HCT116 (cell line): ENCODE data around the gene CACNA1A.

Experiments
- CTCF ChIP-seq, 3 experiments: fragments of 200-600 bp in 1 of 3; sonication (generic) in 1 of 3; IDR thresholded peaks in 2 of 3; conservative IDR thresholded peaks in 1 of 3; 2 replicates each; pipeline ENCODE4 v1.5.1; 2012 to 2017; ENCODE audit warnings: low read depth in 2 of 3, low read length in 2 of 3, antibody characterized with exemption in 1 of 3, borderline replicate concordance in 1 of 3, control low read depth in 1 of 3, mild to moderate bottlenecking in 1 of 3, mixed read lengths in 1 of 3, mixed run types in 1 of 3, moderate library complexity in 1 of 3; ENCODE audit not compliant: insufficient read depth in 1 of 3
- POLR2A ChIP-seq: IDR thresholded peaks from 2 replicates; pipeline ENCODE4 v1.7.0; 2011; ENCODE audit warnings: borderline replicate concordance; ENCODE audit not compliant: insufficient read depth, insufficient read length; ENCODE audit errors: extremely low read depth

GRCh38 chr19:13347367-13347766, 158.9 kb downstream of the CACNA1A start:
- TF ChIP-seq POLR2A (no peak), CTCF (IDR thresholded peaks at IDR 0.05 in 2 of 3, conservative IDR thresholded peaks at IDR 0.05 in 1 of 3; ENCODE audit: borderline replicate concordance in 1 of 3, insufficient read depth in 1 of 3, low read depth in 2 of 3, low read length in 2 of 3) (no peak)
